PC-9 (cell line): Measurements from ENCODE around the gene LGALS7B.

Experiments
- EZH2 ChIP-seq: fragments of 200-600 bp; sonication (generic); IDR thresholded peaks from 2 replicates; pipeline ENCODE4 v1.8.0; 2017; ENCODE audit warnings: antibody characterized with exemption, low read depth
- TF ChIP-seq, protein P1 (sequence below): fragments of 200-600 bp; sonication (generic); conservative IDR thresholded peaks from 2 replicates; pipeline ENCODE4 v1.6.1; 2017; ENCODE audit warnings: mixed run types, antibody characterized with exemption, mild to moderate bottlenecking, moderate library complexity

DNA sequence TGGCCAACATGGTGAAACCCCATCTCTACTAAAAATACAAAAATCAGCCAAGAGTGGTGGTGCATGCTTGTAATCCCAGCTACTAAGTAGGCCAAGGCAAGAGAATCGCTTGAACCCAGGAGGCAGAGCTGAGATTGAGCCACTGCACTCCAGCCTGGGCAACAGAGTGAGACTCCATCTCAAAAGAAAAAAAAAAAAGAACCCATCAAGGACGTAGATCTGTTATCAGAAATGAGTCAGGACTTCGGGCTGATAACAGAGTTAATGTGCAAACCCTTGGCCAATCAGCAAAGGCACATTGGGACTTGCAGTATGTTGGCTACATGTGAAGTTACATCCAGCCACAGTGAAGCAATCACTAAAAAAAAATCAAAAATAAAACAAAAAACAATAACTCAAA is 4.8 kb upstream of the LGALS7B start:
- TF ChIP-seq EZH2 = no peak
- TF ChIP-seq, protein P1, sequence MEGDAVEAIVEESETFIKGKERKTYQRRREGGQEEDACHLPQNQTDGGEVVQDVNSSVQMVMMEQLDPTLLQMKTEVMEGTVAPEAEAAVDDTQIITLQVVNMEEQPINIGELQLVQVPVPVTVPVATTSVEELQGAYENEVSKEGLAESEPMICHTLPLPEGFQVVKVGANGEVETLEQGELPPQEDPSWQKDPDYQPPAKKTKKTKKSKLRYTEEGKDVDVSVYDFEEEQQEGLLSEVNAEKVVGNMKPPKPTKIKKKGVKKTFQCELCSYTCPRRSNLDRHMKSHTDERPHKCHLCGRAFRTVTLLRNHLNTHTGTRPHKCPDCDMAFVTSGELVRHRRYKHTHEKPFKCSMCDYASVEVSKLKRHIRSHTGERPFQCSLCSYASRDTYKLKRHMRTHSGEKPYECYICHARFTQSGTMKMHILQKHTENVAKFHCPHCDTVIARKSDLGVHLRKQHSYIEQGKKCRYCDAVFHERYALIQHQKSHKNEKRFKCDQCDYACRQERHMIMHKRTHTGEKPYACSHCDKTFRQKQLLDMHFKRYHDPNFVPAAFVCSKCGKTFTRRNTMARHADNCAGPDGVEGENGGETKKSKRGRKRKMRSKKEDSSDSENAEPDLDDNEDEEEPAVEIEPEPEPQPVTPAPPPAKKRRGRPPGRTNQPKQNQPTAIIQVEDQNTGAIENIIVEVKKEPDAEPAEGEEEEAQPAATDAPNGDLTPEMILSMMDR = no peak
